Measurements from ENCODE around the gene SLC43A1.
"Not testable (repeated sequence)": the region's sequence is repeated elsewhere in the genome, so short reads cannot be mapped to it uniquely, and the experiment has no call there.

SLC43A1 gene

GRCh38 chr11:57461841-57462489 is 53.5 kb downstream of the SLC43A1 start:
- no peak for DNase-seq (ENCODE audit: low read depth in 3 of 3, low spot score in 1 of 3)

DNA sequence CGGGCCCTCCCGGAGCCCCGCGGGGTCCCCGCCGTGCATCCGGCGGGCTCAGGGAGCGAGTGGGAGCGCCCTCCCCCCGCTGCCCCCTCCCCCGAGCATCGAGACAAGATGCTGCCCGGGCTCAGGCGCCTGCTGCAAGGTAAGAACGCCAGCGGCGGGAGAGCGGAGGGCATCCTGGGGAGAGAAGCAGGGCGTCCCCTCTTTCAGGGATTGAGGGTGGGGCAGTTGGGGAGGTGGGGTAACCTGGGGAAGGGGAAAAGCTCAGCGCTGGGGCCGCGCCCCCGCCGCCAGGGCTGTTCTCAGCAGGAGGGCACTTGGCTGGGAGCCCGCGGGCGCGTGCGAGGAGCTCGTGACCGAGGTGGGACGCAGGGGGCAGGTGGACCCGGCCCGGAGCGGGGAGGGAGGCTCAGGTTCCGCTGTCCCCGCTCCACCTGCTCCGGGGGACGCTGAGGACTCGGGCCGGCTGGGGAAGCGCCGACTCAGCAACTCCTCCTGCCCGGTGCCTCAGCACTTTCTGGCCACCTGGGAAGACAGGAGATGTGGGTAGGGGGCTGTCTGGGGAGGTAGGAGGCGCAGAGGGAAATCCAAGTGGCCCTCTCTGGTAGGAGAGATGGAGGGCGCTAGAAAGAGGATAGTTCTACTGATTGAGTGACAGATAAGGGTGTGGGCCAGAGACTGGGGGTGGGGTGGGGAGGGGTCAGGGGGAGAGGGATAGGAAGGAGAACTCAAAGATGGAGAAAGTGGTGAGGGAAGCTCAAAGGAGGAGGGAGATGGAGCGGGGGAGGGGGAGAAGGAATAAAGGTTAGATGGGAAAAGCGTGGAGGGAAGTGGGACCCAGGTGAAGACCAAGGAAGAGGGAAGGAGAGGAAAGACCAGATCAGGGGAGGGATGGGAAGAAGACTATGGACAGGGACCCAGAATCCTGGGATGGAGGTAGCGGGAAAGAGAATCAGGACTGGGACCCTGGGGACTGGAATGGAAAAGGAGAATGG is 54.4 kb downstream of the SLC43A1 start:
- DNase-seq (ENCODE audit: low read depth in 3 of 3, low spot score in 1 of 3): no peak

DNA sequence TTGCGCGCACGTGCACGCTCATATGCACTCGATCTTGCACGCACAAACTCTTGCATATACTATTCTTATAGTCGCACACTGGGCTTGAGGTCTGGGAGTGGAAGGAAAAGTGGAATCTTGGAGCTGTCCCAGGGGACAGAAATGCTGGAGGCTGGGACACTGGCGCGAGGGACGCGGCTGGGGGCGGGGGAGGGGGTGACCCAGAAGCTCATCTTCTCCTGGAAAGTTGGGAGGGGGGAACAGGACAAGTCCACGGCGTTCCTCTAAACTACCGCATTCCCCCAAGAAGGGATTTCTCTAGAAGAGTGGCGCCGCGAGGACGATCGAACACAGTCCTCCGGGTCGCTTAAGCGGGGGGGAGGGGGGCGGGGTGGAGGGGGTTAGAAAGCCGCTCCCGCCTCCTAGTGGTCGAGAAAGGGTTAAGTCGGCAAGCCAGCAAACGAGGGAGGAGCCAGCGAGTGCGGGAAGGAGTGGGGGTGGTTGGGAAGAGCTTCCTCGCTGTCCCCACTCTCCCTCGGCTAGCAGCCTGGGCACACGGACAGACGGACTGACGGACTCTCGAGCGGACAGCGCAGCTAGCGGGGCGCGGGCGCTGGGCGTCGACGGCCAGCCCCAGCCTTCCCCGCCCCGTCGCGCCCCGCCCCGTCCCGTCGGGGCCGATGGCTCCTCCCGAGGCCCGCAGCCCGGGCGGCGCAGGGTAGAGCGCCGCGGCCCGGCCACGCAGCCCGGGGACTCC is 55.3 kb downstream of the SLC43A1 start, which contains the start of gene RTN4RL2:
Gene RTN4RL2 (plus strand): TSS at position 507 of the 736 bp plus-strand sequence. CDS start 338 bp downstream, outside the sequence.
- peak in 1 of 3 donors; percentile 18 for DNase-seq (ENCODE audit: low read depth in 3 of 3, low spot score in 1 of 3)

DNA sequence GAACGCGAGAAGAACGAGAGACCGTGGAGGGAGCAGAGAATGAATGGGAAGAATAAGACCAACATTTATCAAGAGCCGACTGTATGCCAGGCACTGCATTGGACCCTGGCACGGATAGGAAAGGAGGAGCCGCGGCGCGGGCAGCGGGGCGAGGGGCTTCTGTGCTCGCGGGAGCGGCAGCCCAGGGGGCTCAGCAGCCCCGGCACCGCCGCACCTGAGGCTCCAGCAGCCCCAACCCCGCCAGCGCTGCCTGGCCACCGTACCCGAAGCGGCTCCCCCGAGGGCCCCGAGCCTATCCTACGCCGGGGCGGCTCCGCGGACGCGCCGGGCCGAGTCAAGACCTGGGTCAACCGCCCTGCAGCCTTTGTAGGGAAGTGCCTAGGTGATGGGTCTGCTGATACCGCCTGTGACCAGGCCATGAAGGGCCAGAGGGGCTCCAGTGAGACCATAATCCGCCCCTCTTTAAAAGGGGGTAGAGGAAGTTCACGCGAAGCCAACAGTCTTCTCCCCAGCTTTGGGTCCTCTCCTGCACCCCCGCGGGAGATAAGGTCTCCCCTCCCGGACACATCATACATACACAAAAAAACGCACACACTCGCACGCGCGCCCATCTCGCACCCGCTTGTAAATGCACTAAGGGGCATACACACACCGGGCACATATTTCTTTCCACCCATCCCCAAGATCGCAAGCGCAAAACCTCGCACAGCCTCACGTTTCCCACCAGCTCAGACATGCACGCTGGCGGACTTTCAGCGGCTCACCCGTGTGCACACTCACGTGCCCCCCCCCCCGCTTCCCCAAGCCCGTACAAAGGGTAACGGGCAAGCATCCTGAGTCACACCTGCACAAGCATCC is 56.1 kb downstream of the SLC43A1 start:
- peak in 1 of 3 donors; percentile 8 for DNase-seq (ENCODE audit: low read depth in 3 of 3, low spot score in 1 of 3)

DNA sequence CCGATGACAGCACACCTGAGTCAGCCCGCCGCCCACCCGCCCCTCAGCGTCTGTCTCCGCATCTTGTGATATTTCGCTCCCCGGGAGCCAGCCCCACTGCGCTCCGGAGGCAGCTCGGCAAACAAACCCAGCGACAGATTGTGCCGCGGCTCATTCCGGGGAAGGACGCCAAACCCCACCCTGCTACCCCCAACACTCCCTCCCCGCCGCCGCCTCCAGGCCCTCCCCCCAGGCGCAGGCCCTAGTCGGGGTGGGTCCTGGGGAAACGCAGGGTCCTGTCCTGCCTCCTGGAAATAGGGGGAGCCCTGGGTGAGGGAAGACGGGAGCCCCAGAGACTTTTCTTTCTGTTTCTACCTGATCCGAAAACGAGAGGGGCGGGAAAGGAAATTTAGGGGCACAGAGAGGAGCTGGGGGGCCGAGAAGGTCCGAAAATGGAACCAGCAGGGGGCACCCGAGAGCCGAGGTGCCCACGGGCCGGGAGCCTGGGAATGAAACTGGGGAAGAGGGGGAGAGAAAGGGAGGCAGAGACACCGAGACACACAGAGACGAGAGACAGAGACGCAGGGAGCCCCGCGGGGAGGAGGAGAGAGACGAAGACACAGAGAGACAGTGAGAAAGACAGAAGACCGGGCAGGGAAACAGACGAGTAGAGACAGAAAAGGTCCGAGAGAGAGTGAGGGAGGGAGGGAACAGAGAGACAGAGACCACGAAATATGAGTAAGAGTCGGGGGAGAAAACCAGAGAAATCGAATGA is 56.9 kb downstream of the SLC43A1 start:
- DNase-seq (ENCODE audit: low read depth in 3 of 3, low spot score in 1 of 3): peak in 1 of 3 donors; percentile 51

GRCh38 chr11:57458060-57458409 is 57.5 kb downstream of the SLC43A1 start:
- DNase-seq (ENCODE audit: low read depth in 3 of 3, low spot score in 1 of 3): peak in 1 of 3 donors; percentile 4

GRCh38 chr11:57457643-57458023 is 57.9 kb downstream of the SLC43A1 start:
- DNase-seq (ENCODE audit: low read depth in 3 of 3, low spot score in 1 of 3): no peak

DNA sequence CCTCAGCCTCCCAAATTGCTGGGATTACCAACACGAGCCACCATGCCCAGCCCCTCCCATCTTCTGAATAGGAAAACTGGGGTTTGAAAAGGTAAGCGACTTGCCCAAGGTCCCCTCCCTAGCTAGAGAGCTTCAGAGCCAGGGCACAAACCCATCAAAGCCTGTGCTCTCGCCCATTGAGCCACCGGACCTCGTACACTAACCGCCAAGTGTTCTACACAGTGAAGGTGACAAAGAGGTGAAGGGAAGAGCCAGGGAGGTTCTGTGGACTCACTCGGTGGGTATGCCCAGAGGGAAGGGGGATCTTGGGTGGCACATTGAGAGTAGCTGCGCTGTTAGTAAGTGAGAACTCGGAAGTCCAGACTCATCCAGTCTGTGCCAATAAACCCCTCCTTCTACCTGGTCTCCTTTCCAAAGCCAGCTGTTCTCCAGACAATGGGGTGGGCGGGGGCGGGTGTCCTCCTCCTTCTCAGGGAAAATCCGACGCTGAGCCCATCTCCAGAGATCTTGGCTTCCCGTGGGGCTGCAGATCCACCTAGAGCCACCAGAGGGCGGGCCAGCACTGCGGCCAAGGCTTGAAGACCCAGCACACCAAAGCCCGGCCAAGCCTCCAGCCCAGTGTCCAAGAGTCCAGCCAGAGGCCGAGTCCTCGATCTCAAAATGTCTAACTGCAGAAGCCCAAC is 58.4 kb downstream of the SLC43A1 start:
- DNase-seq (ENCODE audit: low read depth in 3 of 3, low spot score in 1 of 3): peak; percentile 25 to 64 (median 47)

- no peak for DNase-seq (ENCODE audit: low read depth in 3 of 3, low spot score in 1 of 3)
Measured at GRCh38 chr11:57453543-57454177, 61.8 kb downstream of the SLC43A1 start.

DNA sequence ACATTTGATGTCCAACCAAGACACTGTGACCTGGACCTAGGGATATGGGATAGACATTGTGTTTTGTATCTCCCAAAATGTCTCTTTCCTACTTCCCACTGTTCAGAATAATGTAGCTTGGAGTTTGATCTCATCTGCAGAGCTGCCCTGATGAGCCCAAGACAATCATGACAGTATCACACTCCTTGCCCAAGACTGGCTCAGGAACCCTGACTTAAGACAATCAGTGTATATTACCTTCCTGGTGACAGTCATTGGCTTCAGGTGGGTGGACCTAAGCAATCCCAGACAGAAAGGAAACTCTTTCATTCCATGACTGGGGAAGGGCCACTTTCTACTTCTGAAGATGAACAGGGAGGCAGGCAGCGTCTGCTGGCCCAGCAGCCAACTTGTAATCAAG is 69.4 kb downstream of the SLC43A1 start:
- no peak for DNase-seq (ENCODE audit: low read depth in 3 of 3, low spot score in 1 of 3)

DNA sequence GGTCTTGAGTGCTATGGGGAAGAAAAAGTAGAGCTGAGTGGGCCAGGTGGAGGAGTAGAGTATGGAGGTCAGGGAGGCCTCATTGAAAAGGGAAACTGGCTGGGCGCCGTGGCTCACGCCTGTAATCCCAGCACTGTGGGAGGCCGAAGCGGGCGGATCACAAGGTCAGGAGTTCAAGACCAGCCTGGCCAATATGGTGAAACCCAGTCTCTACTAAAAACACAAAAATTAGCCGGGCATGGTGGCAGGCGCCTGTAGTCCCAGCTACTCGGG is 70.4 kb downstream of the SLC43A1 start:
- DNase-seq (ENCODE audit: low read depth in 3 of 3, low spot score in 1 of 3): not testable (repeated sequence)

- DNase-seq (ENCODE audit: low read depth in 3 of 3, low spot score in 1 of 3): no peak
Measured at GRCh38 chr11:57444362-57445121, 71.0 kb downstream of the SLC43A1 start.

GRCh38 chr11:57440744-57441414 is 74.6 kb downstream of the SLC43A1 start:
- no peak for DNase-seq (ENCODE audit: low read depth in 3 of 3, low spot score in 1 of 3)

DNA sequence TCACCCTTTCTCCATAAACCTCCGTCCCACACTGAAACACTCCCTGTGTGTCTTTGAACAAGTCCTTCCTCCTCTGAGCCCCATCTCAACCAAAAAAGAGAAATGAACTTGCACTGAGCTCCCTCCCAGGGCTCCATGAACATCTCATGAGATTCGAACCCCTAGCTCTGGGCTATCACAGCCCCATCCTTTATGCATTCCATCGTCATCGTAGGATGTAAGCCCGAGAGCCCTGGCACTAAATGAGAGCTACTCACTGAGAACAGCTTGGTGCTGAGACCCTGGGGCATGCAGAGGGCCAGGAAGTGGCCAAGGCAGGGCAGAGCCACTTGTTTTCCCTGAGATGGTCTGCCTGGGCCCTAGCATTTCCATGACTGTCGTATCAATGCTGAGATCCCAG is 75.7 kb downstream of the SLC43A1 start:
- no peak for DNase-seq (ENCODE audit: low read depth in 3 of 3, low spot score in 1 of 3)

DNA sequence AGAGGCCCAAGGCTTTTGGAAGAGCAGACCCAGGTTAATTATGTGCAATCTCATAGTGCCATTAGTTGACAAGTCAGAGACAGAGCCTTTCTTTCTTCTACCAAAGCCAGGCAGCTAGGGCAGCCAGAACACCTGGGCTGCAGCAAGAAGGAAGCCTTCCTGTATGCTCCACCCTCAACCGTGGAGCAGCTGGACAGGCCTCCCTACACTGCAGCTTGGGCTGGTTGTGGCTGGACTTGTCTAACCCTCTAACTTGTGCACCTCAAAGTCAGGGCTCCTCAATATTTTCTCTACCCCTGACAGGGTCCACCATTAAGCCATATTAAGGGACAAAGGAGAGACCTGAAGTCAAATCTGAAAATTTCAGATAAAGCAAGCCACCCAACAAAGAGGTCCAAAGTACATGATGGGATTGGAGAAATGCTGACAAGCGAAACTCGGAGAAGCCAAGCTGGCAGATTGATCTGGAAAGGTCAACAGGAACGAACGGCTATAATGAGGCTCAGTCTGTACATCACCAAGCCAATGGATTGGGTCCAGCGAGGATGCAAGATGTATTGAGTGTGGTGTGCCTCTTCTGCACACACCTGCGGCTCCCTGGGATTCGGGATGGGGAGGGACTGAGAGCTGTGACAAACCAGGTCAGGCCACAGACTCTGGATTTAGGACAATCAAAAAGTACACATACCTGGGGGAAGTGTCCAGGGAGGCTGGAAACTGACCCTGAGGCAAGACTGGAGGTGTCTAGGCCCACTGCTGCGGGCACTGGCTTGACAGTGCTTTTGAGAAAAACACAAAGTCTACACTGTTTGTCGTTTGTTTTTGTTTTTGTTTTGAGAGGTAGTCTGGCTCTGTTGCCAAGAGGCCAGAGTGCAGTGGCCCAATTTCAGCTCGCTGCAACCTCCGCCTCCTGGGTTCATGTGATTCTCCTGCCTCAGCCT is 76.9 kb downstream of the SLC43A1 start:
- no peak for DNase-seq (ENCODE audit: low read depth in 3 of 3, low spot score in 1 of 3)

- no peak for DNase-seq (ENCODE audit: low read depth in 3 of 3, low spot score in 1 of 3)
Measured at GRCh38 chr11:57436031-57436430, 79.5 kb downstream of the SLC43A1 start.

All from stimulated activated CD4-positive, alpha-beta T cell treated with anti-CD3 and anti-CD28 coated beads, TNF-alpha, amount 100 ng/mL, for 1 hour (primary cell).